Osteoblast (primary cell): ENCODE data around the gene PIK3R5. TPM values are rescaled to one million over a fixed set of nuclear protein-coding genes. Genes with fewer than 3 reads are reported as not detected.

Experiments used
- DNase-seq: peaks from one replicate; pipeline ENCODE4 v3.0.0; 2011; ENCODE audit warnings: low spot score, mixed read lengths; ENCODE audit not compliant: insufficient read length; ENCODE audit errors: missing footprints
- H2AFZ ChIP-seq: 2 replicates; pipeline ENCODE4 v1.6.0; 2011; ENCODE audit warnings: mild to moderate bottlenecking, low read length
- H3K27ac ChIP-seq: 2 replicates; pipeline ENCODE4 v1.5.1; 2011; ENCODE audit warnings: mild to moderate bottlenecking, low read depth, low read length, moderate library complexity
- H3K27me3 ChIP-seq: 2 replicates; pipeline ENCODE4 v1.6.0; 2012; ENCODE audit warnings: mild to moderate bottlenecking, control low read depth, inconsistent platforms, low read length, moderate library complexity; ENCODE audit not compliant: insufficient read depth
- H3K36me3 ChIP-seq: 2 replicates; pipeline ENCODE4 v1.5.1; 2011; ENCODE audit warnings: mild to moderate bottlenecking, low read length, control low read depth, moderate library complexity; ENCODE audit not compliant: insufficient read depth
- H3K4me1 ChIP-seq: 2 replicates; pipeline ENCODE4 v1.5.1; 2011; ENCODE audit warnings: mild to moderate bottlenecking, low read length, control low read depth, moderate library complexity; ENCODE audit not compliant: insufficient read depth
- H3K4me2 ChIP-seq: 2 replicates; pipeline ENCODE4 v1.6.0; 2011; ENCODE audit warnings: mild to moderate bottlenecking, low read length; ENCODE audit not compliant: insufficient read depth
- H3K4me3 ChIP-seq: fragments of 200-600 bp; sonication (generic); 3 replicates; pipeline ENCODE4 v1.5.1; 2012; ENCODE audit warnings: mild to moderate bottlenecking, low read length, inconsistent platforms; ENCODE audit not compliant: insufficient read depth
- H3K79me2 ChIP-seq: 2 replicates; pipeline ENCODE4 v1.6.0; 2012; ENCODE audit warnings: mild to moderate bottlenecking, low read length, control low read depth, inconsistent platforms; ENCODE audit not compliant: insufficient read depth
- H3K9me3 ChIP-seq: 2 replicates; pipeline ENCODE4 v1.5.1; 2011; ENCODE audit warnings: low read depth, low read length, control low read depth
- H4K20me1 ChIP-seq: 2 replicates; pipeline ENCODE4 v1.6.0; 2012; ENCODE audit warnings: mild to moderate bottlenecking, low read length, control low read depth; ENCODE audit not compliant: insufficient read depth
- CTCF ChIP-seq: IDR thresholded peaks from 2 replicates; pipeline ENCODE4 v1.5.1; 2011; ENCODE audit warnings: mild to moderate bottlenecking, low read depth, low read length, moderate library complexity; ENCODE audit errors: extremely low read depth
- total RNA-seq: library from RNA; depleted of rRNA; stranded (reverse); fragments of >200 nt; gene quantifications from 2 replicates; pipeline ENCODE4 v1.2.3, GENCODE V29; 2012

Gene PIK3R5
- total RNA-seq, 1 donor: 0.36 TPM

- H3K9me3 ChIP-seq: peaks cover 9% of the 10 kb centered on the region
- H4K20me1 ChIP-seq: no peaks in the 10 kb centered on the region
- H3K27ac ChIP-seq: no peak overlapping the region
- peaks cover 5% of the 10 kb centered on the region for H3K4me1 ChIP-seq
- no peak for TF ChIP-seq CTCF
- no peaks in the 10 kb centered on the region for H3K27me3 ChIP-seq
- no peak for DNase-seq
- H3K36me3 ChIP-seq: no peaks in the 10 kb centered on the region
- H3K4me2 ChIP-seq: no peak overlapping the region
- no peak overlapping the region for H3K4me3 ChIP-seq
- no peak overlapping the region for H2AFZ ChIP-seq
- H3K79me2 ChIP-seq: no peaks in the 10 kb centered on the region
These were observed 38.1 kb downstream of the PIK3R5 start for GRCh38 chr17:8927395-8927794.

GRCh38 chr17:8925808-8926207 is 39.7 kb downstream of the PIK3R5 start:
- H3K27ac ChIP-seq: no peak overlapping the region
- H3K36me3 ChIP-seq: no peaks in the 10 kb centered on the region
- no peak for DNase-seq
- peaks cover 9% of the 10 kb centered on the region for H3K4me1 ChIP-seq
- H3K27me3 ChIP-seq: no peaks in the 10 kb centered on the region
- no peak for TF ChIP-seq CTCF
- H4K20me1 ChIP-seq: no peaks in the 10 kb centered on the region
- no peak overlapping the region for H3K4me3 ChIP-seq
- H3K4me2 ChIP-seq: no peak overlapping the region
- H2AFZ ChIP-seq: no peak overlapping the region
- no peaks in the 10 kb centered on the region for H3K79me2 ChIP-seq
- H3K9me3 ChIP-seq: peaks cover 9% of the 10 kb centered on the region

- no peak for TF ChIP-seq CTCF
- peaks cover 9% of the 10 kb centered on the region for H3K4me1 ChIP-seq
- H3K9me3 ChIP-seq: peaks cover 9% of the 10 kb centered on the region
- no peak overlapping the region for H3K4me3 ChIP-seq
- no peaks in the 10 kb centered on the region for H4K20me1 ChIP-seq
- H3K4me2 ChIP-seq: no peak overlapping the region
- H2AFZ ChIP-seq: no peak overlapping the region
- no peaks in the 10 kb centered on the region for H3K27me3 ChIP-seq
- DNase-seq: no peak
- H3K27ac ChIP-seq: no peak overlapping the region
- H3K36me3 ChIP-seq: no peaks in the 10 kb centered on the region
- H3K79me2 ChIP-seq: no peaks in the 10 kb centered on the region
These were observed 40.4 kb downstream of the PIK3R5 start for GRCh38 chr17:8925141-8925540.

- Histone ChIP-seq H3K27me3 (no peaks in the 10 kb centered on the region), H2AFZ (no peak overlapping the region), H3K79me2 (no peaks in the 10 kb centered on the region), H3K9me3 (peaks cover 9% of the 10 kb centered on the region), H3K4me1 (peaks cover 9% of the 10 kb centered on the region), H4K20me1 (no peaks in the 10 kb centered on the region), H3K4me3 (no peak overlapping the region), H3K4me2 (no peak overlapping the region), H3K36me3 (no peaks in the 10 kb centered on the region), H3K27ac (no peak overlapping the region)
- no peak for TF ChIP-seq CTCF
- no peak for DNase-seq
These were observed 40.9 kb downstream of the PIK3R5 start for GRCh38 chr17:8924595-8924994.
